A549 (cell line): ENCODE measurements around the gene IDH3B. TPM values are rescaled to one million over a fixed set of nuclear protein-coding genes. Genes with fewer than 3 reads are reported as not detected.

Experiments used
- ATAC-seq, 2 experiments: fragments of 200-7000 bp in 1 of 2; fragments of >200 bp in 1 of 2; cut with Nextera tagmentation in 1 of 2; cut with Tn5 transposase in 1 of 2; 3 replicates each; pipeline versions ENCODE4 v1.8.0 to v1.9.1; 2018 to 2020; ENCODE audit warnings: mild to moderate bottlenecking in 1 of 2, moderate library complexity in 1 of 2
- CTCF ChIA-PET: fragments of 300-600 bp; sonication (Branson Sonifier 250); formaldehyde crosslinking; extraction: SDS; loops from one replicate; lab custom pipeline; 2021; ENCODE audit warnings: antibody characterized with exemption, inconsistent platforms; lab: Yijun Ruan, JAX
- POLR2A ChIA-PET: fragments of 350-600 bp; formaldehyde crosslinking; extraction: SDS; loops from one replicate; lab custom pipeline; 2021; ENCODE audit warnings: antibody characterized with exemption, inconsistent platforms; lab: Yijun Ruan, JAX
- DNase-seq, 2 experiments: peaks; one replicate each; pipeline versions ENCODE4 v3.0.0 to v3.0.0-alpha.2; 2011 to 2016; ENCODE audit warnings: low read depth in 1 of 2, low spot score in 1 of 2
- FAIRE-seq: peaks from 2 replicates; lab custom pipeline; 2011; peaks lifted over from hg19 to GRCh38; lab: Jason Lieb, UNC
- H3K27ac ChIP-seq, 2 experiments: fragments of >200 bp; sonication (Bioruptor Twin); formaldehyde crosslinking; 3 replicates each; pipeline ENCODE4 v1.5.1; 2016 to 2017
- H3K4me1 ChIP-seq: fragments of >200 bp; sonication (Bioruptor Twin); formaldehyde crosslinking; 3 replicates; pipeline ENCODE4 v1.6.1; 2016
- H3K4me2 ChIP-seq: fragments of >200 bp; sonication (Bioruptor Twin); formaldehyde crosslinking; 3 replicates; pipeline ENCODE4 v1.6.1; 2016
- H3K4me3 ChIP-seq: fragments of >200 bp; sonication (Bioruptor Twin); formaldehyde crosslinking; 3 replicates; pipeline ENCODE4 v1.5.1; 2016
- H3K9me3 ChIP-seq: fragments of >200 bp; sonication (Bioruptor Twin); formaldehyde crosslinking; 3 replicates; pipeline ENCODE4 v1.6.1; 2016
- BCL3 ChIP-seq: fragments of >200 bp; sonication (Bioruptor Twin); formaldehyde crosslinking; IDR thresholded peaks from 3 replicates; pipeline ENCODE4 v1.6.1; 2016
- EHF ChIP-seq: fragments of 250-450 bp; sonication (Bioruptor Pico); IDR thresholded peaks from 2 replicates; pipeline ENCODE4 v1.5.0; 2020; ENCODE audit warnings: mild to moderate bottlenecking
- FOSL2 ChIP-seq, 2 experiments: fragments of 450-650 bp in 1 of 2; fragments of >200 bp in 1 of 2; sonication (Bioruptor Twin) in 1 of 2; formaldehyde crosslinking; IDR thresholded peaks; 2 replicates each; pipeline versions ENCODE4 v1.5.0 to v1.6.1; 2016 to 2020; ENCODE audit warnings: mild to moderate bottlenecking in 1 of 2, moderate library complexity in 1 of 2
- FOXS1 ChIP-seq: fragments of 250-450 bp; sonication (Bioruptor Pico); IDR thresholded peaks from 2 replicates; pipeline ENCODE4 v1.5.0; 2020; ENCODE audit warnings: mild to moderate bottlenecking, moderate library complexity
- HDAC2 ChIP-seq: fragments of 200-600 bp; sonication (generic); IDR thresholded peaks from 2 replicates; pipeline ENCODE4 v1.6.1; 2016
- HEYL ChIP-seq: fragments of 250-450 bp; sonication (Bioruptor Pico); IDR thresholded peaks from 2 replicates; pipeline ENCODE4 v1.8.0; 2021; ENCODE audit warnings: mild to moderate bottlenecking, moderate library complexity
- HMGXB4 ChIP-seq: fragments of 250-450 bp; sonication (Bioruptor Pico); IDR thresholded peaks from 2 replicates; pipeline ENCODE4 v1.5.0; 2021; ENCODE audit warnings: mild to moderate bottlenecking, moderate library complexity, borderline replicate concordance
- JUN ChIP-seq, 2 experiments: fragments of >200 bp; sonication (Bioruptor Twin); formaldehyde crosslinking; IDR thresholded peaks; 2 replicates in 1 of 2; 3 replicates in 1 of 2; pipeline ENCODE4 v1.6.1; 2016 to 2017
- KDM5A ChIP-seq: fragments of 200-600 bp; sonication (generic); IDR thresholded peaks from 2 replicates; pipeline ENCODE4 v1.6.1; 2016; ENCODE audit warnings: antibody characterized with exemption, mild to moderate bottlenecking
- MAFK ChIP-seq: fragments of 450-650 bp; IDR thresholded peaks from 2 replicates; pipeline ENCODE4 v1.6.1; 2014; ENCODE audit not compliant: partially characterized antibody
- MAZ ChIP-seq: fragments of 150-350 bp; IDR thresholded peaks from 2 replicates; pipeline ENCODE4 v1.6.1; 2014; ENCODE audit warnings: antibody characterized with exemption, low read depth, low read length, borderline replicate concordance
- NR3C1 ChIP-seq: fragments of >200 bp; sonication (Bioruptor Twin); formaldehyde crosslinking; IDR thresholded peaks from 3 replicates; pipeline ENCODE4 v1.6.1; 2017
- PHF8 ChIP-seq: fragments of 200-600 bp; sonication (generic); IDR thresholded peaks from 2 replicates; pipeline ENCODE4 v1.6.1; 2016; ENCODE audit warnings: low read depth, mild to moderate bottlenecking, antibody characterized with exemption, moderate library complexity, borderline replicate concordance
- RCOR1 ChIP-seq: fragments of 150-350 bp; IDR thresholded peaks from 2 replicates; pipeline ENCODE4 v1.6.1; 2014; ENCODE audit warnings: antibody characterized with exemption, low read length, low read depth
- RNF2 ChIP-seq: fragments of 200-600 bp; sonication (generic); IDR thresholded peaks from 2 replicates; pipeline ENCODE4 v1.6.1; 2016; ENCODE audit warnings: low read depth, mild to moderate bottlenecking, antibody characterized with exemption, moderate library complexity, borderline replicate concordance
- SREBF2 ChIP-seq: fragments of 450-650 bp; IDR thresholded peaks from 2 replicates; pipeline ENCODE4 v1.6.1; 2014; ENCODE audit warnings: mild to moderate bottlenecking, moderate library complexity
- TP53 ChIP-seq: fragments of 250-450 bp; sonication (Bioruptor Pico); IDR thresholded peaks from 2 replicates; pipeline ENCODE4 v1.5.0; 2021; ENCODE audit warnings: mild to moderate bottlenecking, moderate library complexity
- USF2 ChIP-seq: fragments of 450-650 bp; IDR thresholded peaks from 2 replicates; pipeline ENCODE4 v1.6.1; 2014; ENCODE audit warnings: antibody characterized with exemption
- ZC3H11A ChIP-seq: fragments of 450-650 bp; IDR thresholded peaks from 2 replicates; pipeline ENCODE4 v1.6.1; 2014; ENCODE audit warnings: antibody characterized with exemption, mild to moderate bottlenecking
- ZFP36 ChIP-seq: fragments of 450-650 bp; IDR thresholded peaks from 2 replicates; pipeline ENCODE4 v1.6.1; 2014; ENCODE audit warnings: borderline replicate concordance; ENCODE audit not compliant: partially characterized antibody
- WGBS: methylation state at CpG from one replicate; pipeline ENCODE4 v1.1.6; 2017; ENCODE audit errors: missing lambda C conversion rate; 5-methylcytosine and 5-hydroxymethylcytosine counted together
- polyA minus RNA-seq: library from RNA; depleted of rRNA, polyadenylated mRNA; stranded (reverse); fragments of >200 nt; gene quantifications from 2 replicates; pipeline ENCODE4 v1.2.3, GENCODE V29; 2011; rRNA and poly(A)+ RNA removed
- polyA plus RNA-seq, 4 experiments: library from polyadenylated mRNA; depleted of rRNA in 3 of 4; stranded (reverse); fragments of >200 nt; fragmentation: RNase III in 1 of 4; extraction: RNeasy Plus Mini Kit Qiagen cat#74134 plus additional on column Dnase treatment in 1 of 4; gene quantifications; 2 replicates in 3 of 4; 3 replicates in 1 of 4; pipeline ENCODE4 v1.2.3, GENCODE V29; 2011 to 2017
- TF ChIP-seq, protein P1 (sequence below): fragments of 200-600 bp; sonication (generic); IDR thresholded peaks from 2 replicates; pipeline ENCODE4 v1.6.1; 2016; ENCODE audit warnings: antibody characterized with exemption, mild to moderate bottlenecking, moderate library complexity
- TF ChIP-seq, protein P2 (sequence below): IDR thresholded peaks from 2 replicates; pipeline ENCODE4 v1.6.1; 2012
- TF ChIP-seq, protein P3 (sequence below): fragments of >200 bp; sonication (Bioruptor Twin); formaldehyde crosslinking; IDR thresholded peaks from 3 replicates; pipeline ENCODE4 v1.5.1; 2016
- TF ChIP-seq, protein P4 (sequence below): fragments of 150-350 bp; IDR thresholded peaks from 2 replicates; pipeline ENCODE4 v1.6.1; 2014; ENCODE audit warnings: low read depth, mild to moderate bottlenecking, low read length

The IDH3B gene
- polyA plus RNA-seq (2011; rRNA removed) = 188 and 200 TPM in 2 replicates
- polyA plus RNA-seq (2012; cell fraction: cytosol; rRNA removed) = 252 and 259 TPM in 2 replicates
- 494 and 609 TPM in 2 replicates for polyA plus RNA-seq (2012; cell fraction: nucleus; rRNA removed)
- 141 to 154 TPM (median 149 TPM) in 3 replicates for polyA plus RNA-seq (2017; fragmentation: RNase III; extraction: RNeasy Plus Mini Kit Qiagen cat#74134 plus additional on column Dnase treatment)
- polyA minus RNA-seq = 164 and 170 TPM in 2 replicates

GRCh38 chr20:2663887-2664719, at the start of gene IDH3B:
Gene IDH3B, minus strand, starts transcription at chr20:2664216. Its CDS starts 28 bp downstream, at chr20:2664188.
- ATAC-seq = peak; percentile 84 to 90
- peak; percentile 95 to 96 for DNase-seq
- WGBS = 14% methylated on average over 49 of the region's 49 CpGs
- Histone ChIP-seq H3K4me2 (peak within 1 kb of the TSS; percentile 97), H3K4me3 (peak within 1 kb of the TSS; percentile 94), H3K4me1 (peaks cover 11% of the 10 kb centered on the region; the same call in 2 of the 3 replicates), H3K27ac (peak within 1 kb of the TSS; percentile 84 to 85), H3K9me3 (no peaks in the 10 kb centered on the region)
- FAIRE-seq = peak; percentile 81
- ChIA-PET POLR2A (interaction anchor here (0.6 to 2.2 kb wide), 6 partner anchors 9 to 193 kb away, joined by 3 to 50 read pairs (median 4); partner anchors contain the start of genes NOP56 and SNRPB), CTCF (interaction anchor here (0.8 to 5.6 kb wide), 7 partner anchors 10 to 213 kb away, joined by 3 to 32 read pairs (median 10); partner anchors contain the start of gene NOP56)
- TF ChIP-seq BCL3 = peak; percentile 91
- TF ChIP-seq, protein P1, sequence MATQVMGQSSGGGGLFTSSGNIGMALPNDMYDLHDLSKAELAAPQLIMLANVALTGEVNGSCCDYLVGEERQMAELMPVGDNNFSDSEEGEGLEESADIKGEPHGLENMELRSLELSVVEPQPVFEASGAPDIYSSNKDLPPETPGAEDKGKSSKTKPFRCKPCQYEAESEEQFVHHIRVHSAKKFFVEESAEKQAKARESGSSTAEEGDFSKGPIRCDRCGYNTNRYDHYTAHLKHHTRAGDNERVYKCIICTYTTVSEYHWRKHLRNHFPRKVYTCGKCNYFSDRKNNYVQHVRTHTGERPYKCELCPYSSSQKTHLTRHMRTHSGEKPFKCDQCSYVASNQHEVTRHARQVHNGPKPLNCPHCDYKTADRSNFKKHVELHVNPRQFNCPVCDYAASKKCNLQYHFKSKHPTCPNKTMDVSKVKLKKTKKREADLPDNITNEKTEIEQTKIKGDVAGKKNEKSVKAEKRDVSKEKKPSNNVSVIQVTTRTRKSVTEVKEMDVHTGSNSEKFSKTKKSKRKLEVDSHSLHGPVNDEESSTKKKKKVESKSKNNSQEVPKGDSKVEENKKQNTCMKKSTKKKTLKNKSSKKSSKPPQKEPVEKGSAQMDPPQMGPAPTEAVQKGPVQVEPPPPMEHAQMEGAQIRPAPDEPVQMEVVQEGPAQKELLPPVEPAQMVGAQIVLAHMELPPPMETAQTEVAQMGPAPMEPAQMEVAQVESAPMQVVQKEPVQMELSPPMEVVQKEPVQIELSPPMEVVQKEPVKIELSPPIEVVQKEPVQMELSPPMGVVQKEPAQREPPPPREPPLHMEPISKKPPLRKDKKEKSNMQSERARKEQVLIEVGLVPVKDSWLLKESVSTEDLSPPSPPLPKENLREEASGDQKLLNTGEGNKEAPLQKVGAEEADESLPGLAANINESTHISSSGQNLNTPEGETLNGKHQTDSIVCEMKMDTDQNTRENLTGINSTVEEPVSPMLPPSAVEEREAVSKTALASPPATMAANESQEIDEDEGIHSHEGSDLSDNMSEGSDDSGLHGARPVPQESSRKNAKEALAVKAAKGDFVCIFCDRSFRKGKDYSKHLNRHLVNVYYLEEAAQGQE = no peak; the same call in 1 of the 2 replicates
- TF ChIP-seq, protein P2, sequence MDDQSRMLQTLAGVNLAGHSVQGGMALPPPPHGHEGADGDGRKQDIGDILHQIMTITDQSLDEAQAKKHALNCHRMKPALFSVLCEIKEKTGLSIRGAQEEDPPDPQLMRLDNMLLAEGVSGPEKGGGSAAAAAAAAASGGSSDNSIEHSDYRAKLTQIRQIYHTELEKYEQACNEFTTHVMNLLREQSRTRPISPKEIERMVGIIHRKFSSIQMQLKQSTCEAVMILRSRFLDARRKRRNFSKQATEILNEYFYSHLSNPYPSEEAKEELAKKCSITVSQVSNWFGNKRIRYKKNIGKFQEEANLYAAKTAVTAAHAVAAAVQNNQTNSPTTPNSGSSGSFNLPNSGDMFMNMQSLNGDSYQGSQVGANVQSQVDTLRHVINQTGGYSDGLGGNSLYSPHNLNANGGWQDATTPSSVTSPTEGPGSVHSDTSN = no peak
- no peak for TF ChIP-seq SREBF2
- no peak for TF ChIP-seq HMGXB4 (CRISPR knock-in tag)
- TF ChIP-seq, protein P3, sequence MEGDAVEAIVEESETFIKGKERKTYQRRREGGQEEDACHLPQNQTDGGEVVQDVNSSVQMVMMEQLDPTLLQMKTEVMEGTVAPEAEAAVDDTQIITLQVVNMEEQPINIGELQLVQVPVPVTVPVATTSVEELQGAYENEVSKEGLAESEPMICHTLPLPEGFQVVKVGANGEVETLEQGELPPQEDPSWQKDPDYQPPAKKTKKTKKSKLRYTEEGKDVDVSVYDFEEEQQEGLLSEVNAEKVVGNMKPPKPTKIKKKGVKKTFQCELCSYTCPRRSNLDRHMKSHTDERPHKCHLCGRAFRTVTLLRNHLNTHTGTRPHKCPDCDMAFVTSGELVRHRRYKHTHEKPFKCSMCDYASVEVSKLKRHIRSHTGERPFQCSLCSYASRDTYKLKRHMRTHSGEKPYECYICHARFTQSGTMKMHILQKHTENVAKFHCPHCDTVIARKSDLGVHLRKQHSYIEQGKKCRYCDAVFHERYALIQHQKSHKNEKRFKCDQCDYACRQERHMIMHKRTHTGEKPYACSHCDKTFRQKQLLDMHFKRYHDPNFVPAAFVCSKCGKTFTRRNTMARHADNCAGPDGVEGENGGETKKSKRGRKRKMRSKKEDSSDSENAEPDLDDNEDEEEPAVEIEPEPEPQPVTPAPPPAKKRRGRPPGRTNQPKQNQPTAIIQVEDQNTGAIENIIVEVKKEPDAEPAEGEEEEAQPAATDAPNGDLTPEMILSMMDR = no peak
- no peak for TF ChIP-seq FOSL2 (IDR thresholded peaks at IDR 0.05)
- TF ChIP-seq FOSL2 (CRISPR knock-in tag; IDR thresholded peaks at IDR 0.05) = no peak; the same call in 1 of the 2 replicates
- TF ChIP-seq RCOR1 = no peak
- TF ChIP-seq HDAC2 = peak; percentile 99
- TF ChIP-seq NR3C1 = no peak
- no peak for TF ChIP-seq RNF2
- no peak for TF ChIP-seq HEYL
- TF ChIP-seq KDM5A = peak; percentile 100
- no peak for TF ChIP-seq EHF (CRISPR knock-in tag)
- TF ChIP-seq ZFP36 = no peak
- TF ChIP-seq, protein P4, sequence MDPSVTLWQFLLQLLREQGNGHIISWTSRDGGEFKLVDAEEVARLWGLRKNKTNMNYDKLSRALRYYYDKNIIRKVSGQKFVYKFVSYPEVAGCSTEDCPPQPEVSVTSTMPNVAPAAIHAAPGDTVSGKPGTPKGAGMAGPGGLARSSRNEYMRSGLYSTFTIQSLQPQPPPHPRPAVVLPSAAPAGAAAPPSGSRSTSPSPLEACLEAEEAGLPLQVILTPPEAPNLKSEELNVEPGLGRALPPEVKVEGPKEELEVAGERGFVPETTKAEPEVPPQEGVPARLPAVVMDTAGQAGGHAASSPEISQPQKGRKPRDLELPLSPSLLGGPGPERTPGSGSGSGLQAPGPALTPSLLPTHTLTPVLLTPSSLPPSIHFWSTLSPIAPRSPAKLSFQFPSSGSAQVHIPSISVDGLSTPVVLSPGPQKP = no peak
- no peak for TF ChIP-seq FOXS1 (CRISPR knock-in tag)
- TF ChIP-seq MAZ = no peak
- no peak for TF ChIP-seq MAFK
- no peak for TF ChIP-seq ZC3H11A
- peak; percentile 73; the same call in 1 of the 2 replicates for TF ChIP-seq PHF8
- TF ChIP-seq JUN (IDR thresholded peaks at IDR 0.05) = peak; percentile 88 to 95; a peak in 4 of 5 replicates
- TF ChIP-seq USF2 = peak; percentile 0; the same call in 1 of the 2 replicates
- TF ChIP-seq TP53 (CRISPR knock-in tag) = peak; percentile 38; the same call in 1 of the 2 replicates
